Right cardiac atrium (tissue), 5 donors: ENCODE results near the gene LDB2. TPM values are rescaled to one million over a fixed set of nuclear protein-coding genes. Genes with fewer than 3 reads are reported as not detected.

Experiments
- ATAC-seq, 2 donors: fragments of 200-7000 bp; cut with Tn5 transposase; one replicate each; pipeline versions ENCODE4 v1.8.0 to v1.9.1; 2020; ENCODE audit warnings: moderate library complexity in 2 of 2, mild to moderate bottlenecking in 1 of 2
- DNase-seq, 3 donors: peaks; one replicate each; pipeline ENCODE4 v3.0.0-alpha.2; 2020
- H3K27ac ChIP-seq: one replicate; pipeline ENCODE4 v1.5.1; 2013; ENCODE audit warnings: mild to moderate bottlenecking, low read length, control low read depth, moderate library complexity
- H3K27me3 ChIP-seq: one replicate; pipeline ENCODE4 v1.6.1; 2013; ENCODE audit not compliant: control insufficient read depth, insufficient read depth
- H3K4me1 ChIP-seq: one replicate; pipeline ENCODE4 v1.6.1; 2013; ENCODE audit warnings: low read length; ENCODE audit not compliant: control insufficient read depth, insufficient read depth
- H3K4me3 ChIP-seq: one replicate; pipeline ENCODE4 v1.5.1; 2013; ENCODE audit warnings: low read length, control low read depth
- H3K9me3 ChIP-seq: one replicate; pipeline ENCODE4 v1.6.1; 2013; ENCODE audit warnings: low read length; ENCODE audit not compliant: control insufficient read depth
- WGBS: extraction: QIAGEN DNeasy Blood & Tissue Kit; methylation state at CpG from one replicate; pipeline ENCODE4 v1.1.7; 2013; 5-methylcytosine and 5-hydroxymethylcytosine counted together
- intact Hi-C, 4 donors: fragments of 100-400 bp; cut with DNase I; formaldehyde crosslinking; loops; one replicate each; pipeline versions ENCODE4 v1.11.0 to v1.14.0; 2022 to 2023
- polyA plus RNA-seq: library from polyadenylated mRNA; stranded (reverse); fragments of 200-250 nt; gene quantifications from one replicate; pipeline ENCODE4 v1.2.3, GENCODE V29; 2013
- total RNA-seq, 4 donors: library from RNA; stranded (reverse); fragmentation: NEBNext Ultra II Directional; extraction: Animal tissue kit (Norgen Biotek cat#: 25700); gene quantifications; one replicate each; pipeline ENCODE4 v1.2.1, GENCODE V29; 2021
- donor health status: healthy with polysubstance abuse.
- donor health status: DM: no; HTN: yes; CAD: no.
- donor health status: DM: no; HTN: no; CAD: no.
- donor health status: DM: no; HTN: yes; CAD: no; lungs with severe emphysema.
- donor health status: DM: yes; HTN: yes; CAD: no.

LDB2 gene
- total and polyA plus RNA-seq, 5 donors, result 41.0 to 70.6 (median 46.8) TPM

DNA sequence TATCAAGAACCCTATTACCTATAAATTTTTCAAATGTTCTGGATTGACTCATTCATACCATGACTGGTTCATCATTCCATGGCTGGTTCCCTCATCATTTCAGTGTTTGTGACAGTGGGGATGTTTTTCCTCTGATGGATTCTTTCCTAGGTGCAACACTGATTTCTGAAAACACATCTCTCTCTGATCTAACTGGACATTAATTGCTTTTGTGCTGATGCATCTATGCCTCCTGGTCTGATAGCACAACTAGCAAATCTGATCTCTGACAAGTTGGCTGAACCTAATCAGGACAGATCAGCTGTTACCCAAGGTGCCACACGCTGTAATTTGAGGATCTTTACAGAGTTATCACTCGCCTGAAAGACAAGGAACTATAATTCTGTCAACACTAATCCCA lies 140.2 kb downstream of the LDB2 start:
- Histone ChIP-seq H3K9me3 (no peaks in the 10 kb centered on the region), H3K4me1 (peaks cover 2% of the 10 kb centered on the region), H3K4me3 (no peak overlapping the region), H3K27me3 (no peaks in the 10 kb centered on the region), H3K27ac (no peak overlapping the region)
- 70% methylated on average over 2 of the region's 2 CpGs for WGBS
- ATAC-seq (no peak), DNase-seq (no peak)
- intact Hi-C loops, result no loop called here

GRCh38 chr4:16757080-16757521 lies 141.3 kb downstream of the LDB2 start:
- 39% methylated on average over 14 of the region's 14 CpGs for WGBS
- ATAC-seq, result no peak
- no peaks in the 10 kb centered on the region for H3K27me3 ChIP-seq
- no peak overlapping the region for H3K27ac ChIP-seq
- no peak overlapping the region for H3K4me3 ChIP-seq
- no peaks in the 10 kb centered on the region for H3K9me3 ChIP-seq
- DNase-seq, result no peak
- intact Hi-C loops, result no loop called here
- H3K4me1 ChIP-seq, result peaks cover 2% of the 10 kb centered on the region

DNA sequence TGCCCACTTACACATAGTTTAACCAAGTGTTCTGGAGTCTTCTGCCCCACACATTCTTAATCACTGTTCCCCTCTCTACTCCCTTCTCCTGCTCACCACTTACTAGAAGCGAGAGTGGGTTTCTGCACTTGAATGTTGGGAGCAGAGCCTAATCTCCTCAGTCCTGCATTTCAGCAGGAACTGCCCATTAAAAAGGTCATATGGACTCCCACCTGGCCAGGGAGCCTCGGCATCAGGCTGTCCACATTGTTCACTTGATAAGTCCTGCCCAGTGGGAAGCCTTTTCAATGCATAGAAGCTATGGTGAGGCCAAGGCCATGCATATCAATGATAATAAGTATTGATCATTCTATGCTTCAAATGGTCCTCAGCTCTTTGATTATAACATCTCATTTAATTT lies 144.3 kb downstream of the LDB2 start:
- Histone ChIP-seq H3K27me3 (no peaks in the 10 kb centered on the region), H3K9me3 (no peaks in the 10 kb centered on the region), H3K4me3 (no peak overlapping the region), H3K4me1 (peaks cover 2% of the 10 kb centered on the region), H3K27ac (no peak overlapping the region)
- ATAC-seq, result no peak
- DNase-seq, result no peak
- 89% methylated on average over 2 of the region's 2 CpGs for WGBS
- intact Hi-C loops, result no loop called here

DNA sequence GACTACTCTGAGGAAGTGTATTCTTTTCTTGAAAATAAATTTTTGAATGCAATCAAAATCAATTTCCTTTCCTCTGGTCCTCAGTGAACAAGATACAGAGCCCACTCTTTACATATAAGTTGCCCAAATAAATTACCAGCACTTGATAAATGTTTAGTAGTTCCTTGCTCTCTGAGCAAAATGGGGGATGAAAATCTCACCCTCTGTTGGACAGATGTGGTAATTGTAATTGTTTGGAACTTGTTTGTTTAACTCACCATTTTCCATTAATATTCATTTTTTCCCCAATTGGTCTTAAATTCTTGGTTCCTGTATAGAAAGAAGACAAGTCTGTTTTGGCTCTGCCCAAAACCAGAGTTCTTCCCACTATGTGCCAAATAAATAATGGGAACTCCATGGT lies 146.3 kb downstream of the LDB2 start:
- intact Hi-C loops, result no loop called here
- H3K4me1 ChIP-seq, result peaks cover 2% of the 10 kb centered on the region
- no peak for ATAC-seq

DNA sequence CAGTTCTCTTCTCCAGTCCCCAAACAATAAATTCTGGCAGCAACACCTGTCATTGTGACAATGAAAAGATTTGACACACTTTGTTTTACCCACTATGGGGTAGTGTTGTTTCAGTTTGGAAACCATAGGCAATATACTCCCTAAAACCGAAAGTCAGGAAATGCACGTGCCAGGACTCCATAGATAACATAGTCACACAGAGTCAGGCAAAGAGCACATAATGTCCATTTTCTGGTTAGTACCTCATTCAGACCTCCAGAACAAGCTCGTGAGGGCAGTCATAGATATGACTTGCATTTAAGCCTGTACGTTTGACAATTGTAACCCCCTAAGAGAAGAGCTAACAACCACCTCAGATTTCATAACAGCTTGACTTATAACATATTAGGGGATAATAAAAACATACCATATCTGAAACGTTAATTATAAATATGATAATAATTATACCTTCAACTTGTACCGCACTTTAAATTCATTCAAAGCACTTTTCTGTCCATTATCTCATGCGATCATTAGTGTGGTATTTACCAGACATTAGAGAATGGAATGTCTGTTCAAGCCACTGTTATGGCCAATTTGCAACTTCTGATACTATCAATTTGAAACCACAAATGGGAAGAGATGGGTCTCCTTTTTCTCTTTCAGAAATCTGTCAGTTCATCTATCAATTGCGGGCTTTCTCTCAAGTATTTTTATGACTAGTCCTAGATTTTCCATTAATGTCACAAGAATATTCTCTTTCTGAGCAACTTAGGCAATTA lies 147.4 kb downstream of the LDB2 start:
- Histone ChIP-seq H3K4me1 (peaks cover 2% of the 10 kb centered on the region), H3K27ac (no peak overlapping the region), H3K4me3 (no peak overlapping the region), H3K9me3 (no peaks in the 10 kb centered on the region), H3K27me3 (no peaks in the 10 kb centered on the region)
- intact Hi-C loops, result no loop called here
- ATAC-seq (peak; percentile 24 to 50), DNase-seq (no peak)
- WGBS, result 54% methylated on average over 8 of the region's 8 CpGs

More for the DNA sequence above, 146.3 kb downstream of the LDB2 start:
- DNase-seq, result no peak
- H3K4me3 ChIP-seq, result no peak overlapping the region
- no peak overlapping the region for H3K27ac ChIP-seq
- no peaks in the 10 kb centered on the region for H3K9me3 ChIP-seq
- no peaks in the 10 kb centered on the region for H3K27me3 ChIP-seq

DNA sequence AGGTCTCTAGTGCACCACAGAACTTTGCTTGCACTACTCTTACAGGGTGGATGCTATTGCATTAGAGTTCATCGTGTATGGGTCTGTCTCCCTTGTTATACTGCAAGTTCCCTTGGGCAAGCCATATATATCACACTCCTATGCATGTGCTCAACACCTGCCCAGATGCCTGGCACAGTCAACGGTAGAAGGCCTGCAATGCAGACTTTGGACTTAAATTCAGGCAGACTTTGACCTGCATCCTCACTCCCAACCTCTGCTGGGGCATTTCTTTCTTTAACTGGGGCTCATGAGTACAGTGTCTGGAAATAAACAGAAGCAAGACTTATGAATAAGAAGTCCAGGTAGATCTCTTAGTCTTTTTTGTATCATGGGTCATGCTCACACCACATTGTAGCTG lies 148.2 kb downstream of the LDB2 start:
- no peaks in the 10 kb centered on the region for H3K27me3 ChIP-seq
- ATAC-seq, result no peak
- DNase-seq, result no peak
- H3K4me3 ChIP-seq, result no peak overlapping the region
- WGBS, result 79% methylated on average over 2 of the region's 2 CpGs
- H3K4me1 ChIP-seq, result peaks cover 2% of the 10 kb centered on the region
- no peak overlapping the region for H3K27ac ChIP-seq
- no peaks in the 10 kb centered on the region for H3K9me3 ChIP-seq
- intact Hi-C loops, result no loop called here

GRCh38 chr4:16745887-16746286 lies 152.6 kb downstream of the LDB2 start:
- Histone ChIP-seq H3K4me1 (peaks cover 1% of the 10 kb centered on the region), H3K4me3 (no peak overlapping the region), H3K27me3 (no peaks in the 10 kb centered on the region), H3K27ac (no peak overlapping the region), H3K9me3 (no peaks in the 10 kb centered on the region)
- ATAC-seq (no peak), DNase-seq (no peak)
- WGBS, result 98% methylated on average over 3 of the region's 3 CpGs
- intact Hi-C loops, result no loop called here

- H3K27me3 ChIP-seq, result no peaks in the 10 kb centered on the region
- ATAC-seq, result peak; percentile 82 to 86
- H3K4me1 ChIP-seq, result peaks cover 1% of the 10 kb centered on the region
- no peaks in the 10 kb centered on the region for H3K9me3 ChIP-seq
- WGBS, result 67% methylated on average over 7 of the region's 7 CpGs
- no peak overlapping the region for H3K4me3 ChIP-seq
- H3K27ac ChIP-seq, result no peak overlapping the region
- DNase-seq, result peak in 1 of 3 donors; percentile 20
- intact Hi-C loops, result no loop called here
Observed at GRCh38 chr4:16745009-16745635, 153.3 kb downstream of the LDB2 start.

- Histone ChIP-seq H3K4me1 (peaks cover 1% of the 10 kb centered on the region), H3K4me3 (no peak overlapping the region), H3K27me3 (no peaks in the 10 kb centered on the region), H3K9me3 (no peaks in the 10 kb centered on the region), H3K27ac (no peak overlapping the region)
- ATAC-seq (no peak), DNase-seq (no peak)
- intact Hi-C loops, result no loop called here
- 79% methylated on average over 3 of the region's 3 CpGs for WGBS
Observed at GRCh38 chr4:16741287-16741686, 157.2 kb downstream of the LDB2 start.

DNA sequence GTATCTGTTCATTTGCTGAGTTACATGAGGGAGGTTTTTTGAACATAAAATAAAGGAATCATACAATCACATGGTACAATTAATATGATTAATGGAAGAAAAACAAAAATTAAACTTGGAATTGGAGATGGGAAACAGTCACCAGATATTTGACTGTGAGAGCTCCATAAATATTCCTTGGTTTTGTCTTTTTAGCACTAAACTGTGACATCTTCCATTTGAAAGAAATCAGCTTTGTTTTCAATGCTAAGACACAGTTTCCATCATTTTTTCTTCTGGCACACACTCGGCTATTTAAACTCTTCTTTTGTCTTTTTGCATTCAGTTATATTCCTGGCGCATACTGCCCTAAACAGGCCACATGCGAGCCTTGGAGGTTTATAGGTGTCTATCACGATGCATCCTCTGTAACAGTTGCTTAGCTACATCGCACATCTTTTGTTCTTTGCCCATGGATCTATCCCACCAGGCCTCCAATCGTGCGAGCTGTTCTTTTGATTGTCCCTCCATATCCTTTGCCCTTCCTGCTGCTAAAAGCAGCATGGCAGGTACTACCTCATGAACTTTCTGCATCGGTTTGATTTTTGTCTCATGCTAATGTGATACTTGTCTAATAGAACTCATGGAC lies 158.3 kb downstream of the LDB2 start:
- intact Hi-C loops, result no loop called here
- WGBS, result 77% methylated on average over 8 of the region's 8 CpGs
- H3K27me3 ChIP-seq, result no peaks in the 10 kb centered on the region
- H3K4me1 ChIP-seq, result peaks cover 1% of the 10 kb centered on the region
- DNase-seq (no peak), ATAC-seq (no peak)
- H3K4me3 ChIP-seq, result no peak overlapping the region
- H3K9me3 ChIP-seq, result no peaks in the 10 kb centered on the region
- H3K27ac ChIP-seq, result no peak overlapping the region

GRCh38 chr4:16738558-16738957 lies 159.9 kb downstream of the LDB2 start:
- Histone ChIP-seq H3K4me3 (no peak overlapping the region), H3K27ac (no peak overlapping the region), H3K4me1 (peaks cover 1% of the 10 kb centered on the region), H3K9me3 (no peaks in the 10 kb centered on the region), H3K27me3 (no peaks in the 10 kb centered on the region)
- ATAC-seq (no peak), DNase-seq (no peak)
- 94% methylated on average over 1 of the region's 1 CpG for WGBS
- intact Hi-C loops, result no loop called here
